GM21515 (cell line): ENCODE data around the gene KMT2E.
"Not testable (repeated sequence)": the region's sequence is repeated elsewhere in the genome, so short reads cannot be mapped to it uniquely, and the experiment has no call there.

ENCODE experiments used
- ATAC-seq: cut with Tn5 transposase; IDR thresholded peaks from one replicate; pipeline ENCODE4 v1.9.1; 2021; ENCODE audit not compliant: unreplicated experiment

The KMT2E gene

DNA sequence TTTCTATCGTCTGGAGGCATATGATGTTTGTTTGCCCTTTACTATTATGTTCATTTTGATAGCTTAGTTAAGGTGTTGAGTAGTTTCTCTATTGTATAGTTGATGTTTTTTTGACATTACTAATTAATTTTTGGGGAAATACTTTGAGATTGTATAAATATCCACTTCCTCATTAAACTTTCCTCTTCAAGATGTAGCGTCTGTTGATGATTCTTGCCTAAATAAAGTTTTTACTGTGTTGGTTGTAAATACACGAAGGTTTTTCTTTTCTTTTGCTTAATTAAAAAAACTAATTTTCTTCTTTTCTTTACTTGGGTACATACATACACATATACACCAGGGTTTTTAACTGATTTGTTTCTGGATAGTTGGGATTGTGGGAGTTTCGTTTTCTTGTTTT is 8.5 kb downstream of the KMT2E start:
- ATAC-seq = no peak

DNA sequence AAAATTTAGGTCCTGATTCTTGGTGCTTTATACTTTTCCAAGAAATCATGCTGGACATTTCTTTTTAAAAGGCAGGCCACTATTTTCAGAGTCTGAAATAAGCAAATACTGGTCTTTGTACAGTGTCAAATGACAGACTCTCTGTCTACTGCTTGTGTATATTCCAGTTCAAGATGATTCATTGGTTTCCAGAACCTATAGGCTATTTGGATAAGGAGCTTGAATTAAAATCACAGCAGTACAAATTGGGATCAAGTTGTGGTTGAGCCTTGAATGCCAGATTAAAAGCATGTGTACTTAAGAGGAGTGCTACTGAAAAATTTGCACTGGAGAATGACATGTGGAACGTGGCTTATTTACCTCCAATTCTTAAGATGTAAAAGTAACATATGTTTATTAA is 10.7 kb downstream of the KMT2E start:
- no peak for ATAC-seq

DNA sequence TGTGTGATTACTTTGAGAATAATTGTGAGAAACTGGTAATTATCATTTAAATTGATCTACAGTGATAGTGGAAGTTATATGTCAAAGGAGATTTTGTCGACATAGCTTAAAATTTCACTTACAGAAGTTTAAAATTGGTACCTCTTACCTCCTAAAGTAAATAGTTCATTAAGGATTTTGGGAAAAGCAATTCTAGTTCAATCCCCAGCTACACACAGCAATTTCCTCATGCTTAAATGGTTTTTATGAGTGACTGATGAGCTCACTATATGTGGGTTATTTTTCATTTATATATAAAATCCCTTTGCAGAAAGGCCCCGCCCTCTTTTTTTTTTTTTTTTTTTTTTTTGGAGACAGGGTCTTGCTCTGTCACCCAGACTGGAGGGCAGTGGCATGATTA is 12.7 kb downstream of the KMT2E start:
- no peak for ATAC-seq

- ATAC-seq = no peak
These were observed 13.3 kb downstream of the KMT2E start for GRCh38 chr7:105027176-105027853.

DNA sequence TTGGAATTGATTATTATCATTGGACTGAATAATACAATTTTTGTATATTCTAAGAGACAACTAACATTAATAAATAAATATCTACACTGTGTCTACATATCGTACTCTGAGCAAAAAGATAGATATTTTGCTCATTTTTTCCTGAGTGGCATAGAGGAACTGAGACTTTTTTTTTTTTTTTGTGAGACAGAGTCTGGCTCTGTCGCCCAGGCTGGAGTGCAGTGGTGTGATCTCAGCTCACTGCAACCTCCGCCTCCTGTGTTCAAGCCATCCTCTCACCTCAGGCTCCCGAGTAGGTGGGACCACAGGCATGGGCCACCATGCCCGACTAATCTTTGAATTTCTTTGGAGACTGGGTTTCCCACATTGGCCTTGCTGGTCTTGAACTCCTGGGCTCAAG is 14.0 kb downstream of the KMT2E start:
- ATAC-seq = peak; percentile 55

- ATAC-seq = not testable (repeated sequence)
These were observed 14.9 kb downstream of the KMT2E start for GRCh38 chr7:105028941-105029340.

DNA sequence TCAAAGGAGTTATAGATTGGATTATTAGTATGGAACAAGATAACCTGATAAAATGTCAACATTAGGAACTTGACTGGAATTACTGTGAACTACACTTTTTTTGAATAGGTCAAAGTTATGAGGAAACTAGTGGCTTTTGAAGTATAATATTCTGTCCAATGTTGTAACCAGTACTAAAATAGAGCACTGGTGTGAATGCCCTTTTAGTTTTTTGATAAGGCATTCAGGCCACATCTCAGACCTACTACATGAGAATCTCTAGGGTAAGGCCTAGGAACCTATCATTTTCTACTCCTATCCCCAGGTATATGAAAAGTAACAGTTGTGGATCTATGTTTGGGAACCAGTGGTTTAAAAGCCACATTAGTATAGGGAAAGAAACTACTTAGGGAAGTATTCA is 16.4 kb downstream of the KMT2E start:
- no peak for ATAC-seq

DNA sequence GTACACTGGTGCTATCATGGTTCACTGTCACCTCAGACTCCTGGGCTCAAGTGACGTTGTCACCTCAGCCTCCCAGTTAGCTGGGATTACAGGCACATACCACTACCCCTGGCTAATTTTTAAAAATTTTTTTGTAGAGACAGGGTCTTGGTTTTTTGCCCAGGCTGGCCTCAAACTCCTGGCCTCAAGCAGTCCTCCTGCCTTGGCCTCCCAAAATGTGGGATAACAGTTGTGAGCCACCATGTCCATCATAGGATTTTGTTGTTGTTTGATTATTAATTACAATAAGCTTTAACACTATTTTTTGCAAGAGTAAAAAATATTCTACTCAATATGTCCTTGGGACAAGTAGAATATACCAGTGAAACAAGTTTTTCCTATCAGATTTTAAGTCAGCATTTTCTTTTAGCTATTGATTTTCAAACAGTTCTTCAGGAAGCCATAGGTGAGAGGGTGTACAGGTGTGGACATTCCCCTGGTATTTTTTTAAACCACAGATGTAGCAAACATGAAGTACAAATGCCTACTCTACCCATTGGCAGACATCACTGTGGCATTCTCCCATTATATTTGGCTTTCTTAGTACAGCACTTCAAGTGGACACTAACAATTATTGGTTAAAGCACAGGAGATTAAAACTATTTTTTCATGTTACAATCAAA is 18.7 kb downstream of the KMT2E start:
- ATAC-seq = no peak

GRCh38 chr7:105035349-105035748 is 21.3 kb downstream of the KMT2E start:
- ATAC-seq = no peak

DNA sequence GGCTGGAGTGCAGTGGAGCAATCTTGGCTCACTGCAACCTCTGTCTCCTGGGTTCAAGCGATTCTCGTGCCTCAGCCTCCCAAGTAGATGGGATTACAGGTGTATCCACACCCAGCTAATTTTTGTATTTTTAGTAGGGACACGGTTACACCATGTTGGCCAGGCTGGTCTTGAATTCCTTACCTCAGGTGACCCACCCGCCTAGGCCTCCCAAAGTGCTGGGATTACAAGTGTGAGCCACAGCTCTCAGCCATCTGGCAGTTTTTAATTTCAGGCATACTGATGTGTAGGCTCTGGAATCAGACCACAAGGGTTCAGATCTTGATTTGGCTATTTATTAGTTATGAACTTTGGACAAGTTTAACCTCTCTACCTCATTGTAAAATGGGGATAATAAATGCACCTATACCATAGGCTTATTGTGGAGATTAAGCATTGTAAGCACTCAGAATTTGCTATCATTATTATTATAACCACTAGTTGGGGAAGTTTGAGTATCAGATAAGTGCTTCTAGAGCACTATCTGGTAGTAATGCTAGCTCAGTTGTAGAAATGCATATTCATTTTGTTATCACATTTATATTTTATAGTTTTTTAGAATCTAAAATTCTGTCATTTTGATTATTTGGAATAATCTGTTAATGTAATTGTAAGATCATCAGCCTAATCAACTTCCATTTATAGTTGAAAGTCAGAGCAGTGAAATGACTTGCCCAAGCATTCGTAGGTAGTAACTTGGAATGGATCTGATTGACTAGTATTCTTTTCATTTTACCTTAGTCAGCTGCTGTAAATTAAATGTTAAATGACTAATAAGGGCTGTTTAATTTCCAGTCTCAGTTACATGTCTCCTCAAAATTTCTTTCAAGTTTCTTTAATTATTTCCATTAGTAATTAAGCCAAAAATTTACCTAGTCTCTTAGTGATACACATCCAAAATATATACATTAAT is 22.5 kb downstream of the KMT2E start:
- ATAC-seq = no peak

DNA sequence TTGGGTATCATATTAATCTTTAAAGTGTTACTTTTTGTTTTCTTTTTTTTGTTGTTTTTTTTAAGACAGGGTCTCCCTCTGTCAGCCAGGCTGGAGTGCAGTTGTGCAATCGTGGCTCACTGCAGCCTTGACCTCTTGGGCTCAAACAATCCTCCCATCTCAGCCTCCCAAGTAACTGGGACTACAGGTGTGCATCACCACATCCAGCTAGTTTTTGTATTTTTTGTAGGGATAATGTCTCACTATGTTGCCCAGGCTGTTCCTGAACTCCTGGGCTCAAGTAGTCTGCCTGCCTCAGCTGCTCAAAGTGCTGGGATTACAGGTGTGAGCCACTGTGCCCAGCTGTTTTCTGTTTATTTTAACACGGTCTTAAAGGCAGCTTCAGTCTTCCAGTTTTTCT is 23.3 kb downstream of the KMT2E start:
- ATAC-seq = no peak

DNA sequence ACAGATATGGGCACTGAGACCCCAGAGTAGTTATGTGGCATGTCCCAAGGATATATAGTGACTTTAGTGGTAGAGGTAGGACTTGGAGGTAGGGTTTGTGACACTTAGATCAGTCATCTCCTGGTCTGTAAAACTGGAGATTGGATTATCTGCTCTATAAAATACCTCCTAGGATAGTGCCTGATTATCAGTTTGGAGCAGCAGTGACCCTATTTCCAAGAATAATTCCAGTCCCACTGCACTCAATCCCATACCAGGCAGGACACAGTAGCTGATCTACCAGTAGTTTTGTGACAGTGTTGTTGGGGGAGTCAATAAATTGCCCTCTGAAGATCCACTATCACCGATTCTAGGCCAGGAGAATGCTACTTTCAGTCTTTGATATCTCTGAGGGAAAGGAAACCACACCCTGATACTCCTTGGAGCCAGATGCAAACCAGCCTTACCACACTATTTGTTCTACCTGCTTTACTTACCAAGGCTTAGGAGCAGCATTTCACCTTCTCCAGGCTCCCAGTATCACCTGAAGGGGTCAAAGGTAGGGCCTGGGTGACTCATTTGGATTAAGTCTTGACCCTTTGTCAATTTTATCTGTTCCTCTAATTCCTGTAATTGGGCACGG is 30.6 kb downstream of the KMT2E start:
- ATAC-seq = no peak

GRCh38 chr7:105046414-105046813 is 32.4 kb downstream of the KMT2E start:
- ATAC-seq = no peak

GRCh38 chr7:105047932-105048331 is 33.9 kb downstream of the KMT2E start:
- no peak for ATAC-seq

DNA sequence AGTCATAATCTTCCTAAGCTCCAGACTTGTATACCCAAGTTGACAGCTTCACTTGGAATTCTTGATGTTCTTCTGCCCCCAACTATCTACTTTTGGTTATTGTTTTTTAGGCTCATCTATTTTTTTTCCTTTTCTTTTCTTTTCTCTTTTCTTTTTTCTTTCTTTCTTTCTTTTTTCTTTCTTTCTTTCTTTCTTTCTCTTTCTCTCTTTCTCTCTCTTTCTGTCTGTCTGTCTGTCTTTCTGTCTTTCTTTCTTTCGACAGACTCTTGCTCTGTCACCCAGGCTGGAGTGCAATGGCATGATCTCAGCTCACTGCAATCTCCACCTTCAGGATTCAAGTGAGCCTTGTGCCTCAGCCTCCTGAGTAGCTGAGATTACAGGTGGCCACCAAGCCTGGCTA is 36.5 kb downstream of the KMT2E start:
- no peak for ATAC-seq

DNA sequence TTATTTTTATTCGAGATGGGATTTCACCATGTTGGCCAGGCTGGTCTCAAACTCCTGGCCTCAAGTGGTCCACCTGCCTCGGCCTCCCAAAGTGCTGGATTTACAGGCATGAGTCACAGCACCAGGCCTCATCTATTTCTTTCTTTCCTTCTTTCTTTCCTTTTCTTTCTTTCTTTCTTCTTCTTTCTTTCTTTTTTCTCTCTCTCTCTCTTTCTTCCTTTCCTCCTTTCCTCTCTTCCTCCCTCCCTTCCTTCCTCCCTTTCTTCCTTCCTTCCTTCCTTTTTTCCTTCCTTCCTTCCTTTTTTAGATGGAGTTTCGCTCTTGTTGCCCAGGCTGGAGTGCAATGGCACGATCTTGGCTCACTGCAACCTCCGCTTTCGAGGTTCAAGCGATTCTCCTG is 36.9 kb downstream of the KMT2E start:
- ATAC-seq = not testable (repeated sequence)

- no peak for ATAC-seq
These were observed 41.1 kb downstream of the KMT2E start for GRCh38 chr7:105055084-105055483.

DNA sequence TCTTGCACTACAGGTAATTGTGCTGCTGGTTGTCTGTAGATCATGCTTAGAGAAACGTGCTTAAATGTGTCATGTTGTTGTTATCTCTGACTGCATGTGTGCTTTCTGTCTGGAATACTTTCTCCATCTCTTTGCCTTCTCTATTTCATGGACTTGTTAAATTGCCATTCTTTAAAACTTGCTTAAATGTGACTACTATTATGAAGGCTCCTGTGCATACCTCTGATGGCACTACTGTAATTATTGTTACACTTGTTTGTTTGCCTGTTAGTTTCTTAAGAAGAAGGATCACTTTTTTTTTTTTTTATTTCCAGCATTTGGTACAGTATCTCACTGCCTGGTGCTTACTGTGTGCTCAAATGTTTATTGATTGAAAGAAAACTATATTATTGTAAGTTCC is 41.6 kb downstream of the KMT2E start:
- no peak for ATAC-seq

DNA sequence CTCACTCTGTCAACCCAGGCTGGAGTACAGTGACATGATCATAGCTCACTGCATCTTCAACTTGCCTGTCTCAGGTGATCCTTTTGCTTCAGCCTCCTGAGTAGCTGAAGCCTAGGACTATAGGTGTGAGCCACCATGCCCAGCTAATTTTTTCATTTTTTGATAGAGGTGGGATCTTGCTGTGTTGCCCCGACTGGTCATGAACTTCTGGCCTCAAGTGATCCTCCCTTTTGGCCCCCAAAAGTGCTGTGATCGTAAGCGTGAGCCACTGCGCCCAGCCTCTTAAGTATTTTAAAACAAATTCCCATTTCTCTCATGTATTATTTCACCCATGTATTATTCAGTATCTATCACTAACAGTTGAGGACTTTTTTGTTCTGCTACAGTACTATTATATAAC is 43.5 kb downstream of the KMT2E start:
- no peak for ATAC-seq

- no peak for ATAC-seq
These were observed 46.4 kb downstream of the KMT2E start for GRCh38 chr7:105060437-105060836.

GRCh38 chr7:105060923-105061322 is 46.9 kb downstream of the KMT2E start:
- ATAC-seq = no peak
